ENCODE measurements around the gene NHLH2.

Gene NHLH2

DNA sequence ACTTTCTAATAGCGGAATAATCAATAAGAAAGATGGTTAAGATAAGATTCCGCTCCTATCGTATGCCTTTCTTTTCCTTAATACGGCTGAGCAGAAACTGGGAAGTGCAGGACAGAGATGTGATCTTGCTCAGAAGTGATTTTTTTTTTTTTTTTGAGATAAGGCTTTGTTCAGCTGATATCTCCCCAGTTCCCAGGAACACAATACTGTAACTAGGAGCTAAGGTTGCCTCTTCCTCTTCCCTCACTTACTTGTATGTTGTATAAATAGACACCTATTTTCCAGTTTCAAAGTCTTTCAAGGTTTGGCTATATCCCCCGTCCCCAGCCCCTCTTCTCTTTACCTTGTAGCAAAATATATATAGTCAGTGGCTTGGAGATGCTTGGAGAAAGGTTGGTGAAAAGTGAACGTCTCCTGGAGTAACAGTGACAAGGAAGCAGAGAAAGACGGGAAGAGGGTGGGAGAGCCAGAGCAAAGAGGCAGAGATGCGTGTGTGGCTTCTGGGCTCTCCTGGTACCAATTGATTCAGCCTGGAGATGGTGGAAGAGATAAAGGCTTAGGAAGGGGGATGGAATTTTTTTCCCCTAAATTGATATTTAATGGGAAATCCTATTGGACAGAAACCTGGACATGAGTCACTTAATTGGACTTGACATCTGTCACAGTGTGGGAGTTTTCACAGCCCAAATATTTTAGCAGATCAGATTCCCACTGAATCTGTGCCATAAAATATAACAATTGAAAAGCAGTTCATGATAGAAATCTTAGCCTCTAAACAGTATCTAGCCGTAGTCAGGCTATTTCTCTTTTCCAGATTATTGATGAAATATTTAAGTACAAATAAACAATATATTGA lies at the start of gene NHLH2:
Gene NHLH2 (minus strand): TSS at position 522 of the 856 bp plus-strand sequence. CDS start 2,754 bp downstream, outside the sequence.
- no peak for DNase-seq (ENCODE audit: low read depth in 1 of 2, low spot score in 1 of 2)

DNA sequence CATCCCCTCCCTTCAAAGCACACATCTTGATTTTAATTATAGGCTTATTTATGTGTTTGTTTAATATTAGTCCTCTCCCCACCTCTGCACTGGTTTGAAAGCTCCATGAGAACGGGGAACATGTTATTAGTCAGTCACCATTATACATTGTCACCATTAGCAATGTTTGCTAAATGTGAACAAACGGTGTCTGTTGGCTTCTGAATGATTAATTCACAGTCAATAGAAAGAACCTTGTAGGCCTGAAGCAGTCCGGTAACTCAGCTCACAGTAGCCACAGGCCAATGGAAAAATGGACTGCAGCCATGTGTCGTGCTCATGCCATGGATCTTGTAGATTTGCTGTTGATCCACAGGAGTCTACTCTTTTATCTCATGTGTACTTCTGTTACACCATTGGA lies 49.7 kb upstream of the NHLH2 start:
- DNase-seq (ENCODE audit: low read depth in 1 of 2, low spot score in 1 of 2): no peak

DNA sequence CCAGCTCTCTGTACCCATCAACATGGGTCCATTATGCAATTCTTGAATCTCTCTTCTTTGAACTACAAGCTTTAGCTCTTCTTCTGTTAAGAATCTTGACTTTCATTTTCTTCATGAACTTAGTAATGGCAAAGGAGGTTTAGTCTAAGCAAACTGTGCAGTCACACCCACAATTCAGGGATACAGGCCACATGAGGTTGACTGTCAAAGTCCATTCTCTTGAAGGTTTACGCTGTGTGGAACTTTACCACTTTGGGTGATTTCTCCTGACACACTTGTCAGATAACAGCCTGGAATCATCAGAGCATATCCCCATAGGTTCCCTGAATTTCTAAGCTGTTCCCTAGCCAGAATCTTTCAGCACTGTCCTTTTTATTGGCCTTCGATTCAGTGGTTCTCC lies 48.0 kb upstream of the NHLH2 start:
- no peak for DNase-seq (ENCODE audit: low read depth in 1 of 2, low spot score in 1 of 2)

DNA sequence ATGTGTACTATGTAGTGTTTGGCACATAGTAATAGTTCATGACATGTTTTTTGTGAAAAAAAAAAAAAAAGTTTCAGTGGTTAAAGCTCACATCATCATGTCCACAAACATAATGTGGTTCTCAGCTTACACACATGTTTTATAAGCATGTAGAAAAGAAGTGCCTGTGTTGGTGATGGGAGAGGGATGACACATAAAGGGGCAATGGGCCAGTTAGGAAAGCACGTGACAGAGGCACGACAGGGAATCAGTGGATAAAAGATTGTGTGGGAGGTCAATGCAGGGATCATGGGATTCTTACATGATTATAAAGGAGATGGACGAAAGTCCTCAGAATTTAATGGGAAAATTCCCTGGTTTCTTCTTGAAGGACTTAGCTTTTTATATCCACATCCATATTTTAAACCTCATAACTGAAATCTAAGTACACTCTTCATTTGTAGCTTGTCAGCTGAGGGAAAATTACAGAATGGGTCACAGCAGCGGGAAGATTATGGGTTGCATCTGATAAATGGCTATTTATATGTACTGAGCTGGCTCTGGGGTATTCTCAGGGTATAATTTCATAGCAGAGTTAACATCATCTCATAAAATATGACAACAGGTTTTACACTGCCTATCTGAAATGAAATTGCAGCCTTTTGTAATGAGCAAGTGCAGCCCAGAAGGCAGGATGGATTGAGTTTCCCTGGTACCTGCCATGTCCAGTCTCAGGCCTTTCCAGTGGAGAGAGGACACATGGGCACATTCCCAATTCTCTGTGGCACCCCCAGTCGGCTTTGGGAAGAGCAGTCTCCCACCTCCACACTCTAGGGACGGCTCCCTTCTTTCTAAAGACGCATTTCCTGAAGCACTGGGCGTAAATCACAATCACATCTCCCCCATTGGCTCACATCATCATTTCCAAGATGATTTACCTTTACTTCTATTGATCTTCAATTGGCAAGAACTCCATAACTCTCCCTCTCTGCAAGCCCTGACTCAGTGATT lies 42.3 kb upstream of the NHLH2 start:
- DNase-seq (ENCODE audit: low read depth in 1 of 2, low spot score in 1 of 2): no peak

DNA sequence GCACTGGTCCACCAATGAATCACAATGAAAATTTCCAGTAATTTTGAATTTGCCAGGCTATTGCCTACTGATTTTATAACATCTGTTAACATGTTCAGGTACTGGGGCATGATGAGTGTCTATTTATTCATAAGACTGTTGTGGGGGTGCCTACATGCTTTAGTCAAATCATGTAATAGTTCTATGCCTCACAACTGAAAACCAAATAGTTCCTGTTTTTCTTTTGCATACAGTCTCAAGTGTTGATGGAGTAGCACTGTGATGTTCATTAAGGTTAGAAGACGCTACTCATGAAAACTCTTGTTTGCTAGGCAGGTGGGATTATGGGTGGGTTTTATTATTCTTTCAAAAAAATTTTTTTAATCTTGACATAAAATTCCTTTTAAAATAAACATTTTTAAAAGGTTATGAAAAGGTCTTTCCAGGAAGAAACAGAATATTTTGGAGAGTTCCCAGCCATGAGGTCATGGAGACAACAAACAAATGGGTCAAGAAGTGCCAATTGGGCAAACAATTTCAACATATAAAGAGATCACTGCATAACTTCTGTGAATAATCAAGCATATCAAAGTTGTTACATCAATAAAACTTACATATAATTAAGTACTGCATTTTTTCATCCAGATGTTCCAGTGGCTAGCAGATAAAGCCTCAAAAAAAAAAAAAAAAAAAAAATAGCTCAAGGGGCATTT lies 40.2 kb upstream of the NHLH2 start:
- DNase-seq (ENCODE audit: low read depth in 1 of 2, low spot score in 1 of 2): no peak

DNA sequence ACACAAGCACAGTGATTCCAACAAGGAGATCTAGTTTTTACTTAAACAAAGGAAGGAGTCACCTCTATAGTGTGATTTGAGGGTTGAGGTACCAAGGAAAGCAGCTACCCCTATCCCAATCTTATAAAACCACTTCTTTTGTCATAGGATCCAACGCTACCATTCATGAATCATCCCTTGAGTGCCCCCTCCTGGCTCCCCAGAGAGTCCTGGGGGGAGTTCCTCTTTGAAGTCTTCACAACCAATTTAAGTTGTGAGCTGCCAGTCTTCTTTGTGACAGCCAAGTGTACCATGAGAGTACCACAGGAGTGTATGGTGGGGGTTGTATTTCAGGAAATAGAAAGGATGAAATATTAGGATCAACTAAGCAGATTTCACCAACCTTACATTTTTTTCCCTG lies 39.1 kb upstream of the NHLH2 start:
- no peak for DNase-seq (ENCODE audit: low read depth in 1 of 2, low spot score in 1 of 2)

DNA sequence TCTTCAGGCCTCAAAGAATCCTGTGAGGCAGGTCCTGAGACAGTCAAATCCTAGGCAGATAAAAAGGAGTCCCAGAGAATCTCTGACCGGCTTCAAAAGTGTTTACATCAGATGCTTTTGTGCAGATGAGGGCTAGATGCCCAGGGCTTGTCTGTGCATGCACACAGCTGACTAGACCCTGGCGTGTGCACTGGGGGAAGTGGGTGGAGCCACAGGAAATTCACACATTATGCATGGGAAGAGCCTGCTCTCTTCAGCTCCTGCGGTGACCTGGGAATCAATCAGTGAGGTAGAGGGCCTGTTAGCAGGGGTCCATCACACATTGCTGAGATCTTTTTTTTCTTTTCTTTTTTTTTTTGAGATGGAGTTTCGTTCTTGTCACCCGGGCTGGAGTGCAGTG lies 36.6 kb upstream of the NHLH2 start:
- DNase-seq (ENCODE audit: low read depth in 1 of 2, low spot score in 1 of 2): no peak

DNA sequence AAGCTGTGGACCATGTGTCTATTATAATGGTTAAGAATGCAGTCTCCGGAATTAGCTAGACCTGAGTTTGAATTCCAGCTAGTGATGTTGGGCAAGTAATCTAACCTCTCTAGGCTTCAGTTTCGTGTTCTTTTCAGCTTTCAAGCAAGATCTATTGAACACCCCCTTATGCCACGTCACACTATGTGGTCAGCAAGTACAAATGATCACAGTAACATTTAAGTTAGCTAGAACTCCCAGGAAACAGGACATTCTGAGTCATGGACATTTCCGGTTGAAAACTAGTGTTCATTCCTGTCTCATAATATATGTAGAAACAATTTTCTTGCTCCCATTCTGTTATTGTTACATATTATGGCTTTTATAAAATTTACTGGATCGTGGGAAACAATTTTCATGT lies 34.0 kb upstream of the NHLH2 start:
- DNase-seq (ENCODE audit: low read depth in 1 of 2, low spot score in 1 of 2): no peak

DNA sequence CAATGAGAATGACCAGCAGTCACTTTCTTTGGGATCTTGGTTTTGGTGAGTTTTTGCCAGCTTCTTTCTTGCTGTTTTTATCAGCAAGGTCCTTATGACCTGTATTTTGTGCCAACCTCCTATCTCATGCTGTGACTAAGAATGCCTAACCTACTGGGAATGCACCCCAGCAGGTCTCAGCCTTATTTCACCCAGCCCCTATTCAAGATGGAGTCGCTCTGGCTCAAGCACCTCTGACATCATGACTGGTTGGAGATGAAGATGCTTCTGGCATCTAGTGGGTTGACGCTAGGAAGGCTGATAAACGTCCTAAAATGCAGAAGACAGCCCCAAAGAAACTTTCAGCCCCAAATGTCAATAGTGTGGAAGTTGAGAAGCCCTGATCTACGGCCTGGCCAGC lies 33.6 kb upstream of the NHLH2 start:
- no peak for DNase-seq (ENCODE audit: low read depth in 1 of 2, low spot score in 1 of 2)

DNA sequence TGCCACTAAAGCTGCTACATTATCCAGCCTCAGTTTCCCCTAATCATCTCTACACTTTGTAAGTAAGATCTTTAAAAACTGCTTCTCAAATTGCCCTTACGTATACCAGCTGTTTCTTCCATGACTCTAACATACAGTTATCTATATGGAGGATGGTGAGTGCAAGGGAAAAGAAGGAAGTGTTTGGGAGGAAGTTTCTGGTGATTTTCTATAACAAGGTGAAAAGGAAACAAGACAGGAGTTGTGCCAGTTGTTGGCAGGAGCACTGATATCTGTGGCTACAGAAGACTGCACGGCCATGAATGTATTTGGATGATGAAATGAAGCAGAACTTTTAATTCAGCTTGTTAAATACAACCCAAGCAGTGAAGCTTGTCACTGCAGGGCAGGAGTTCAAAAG lies 32.3 kb upstream of the NHLH2 start:
- no peak for DNase-seq (ENCODE audit: low read depth in 1 of 2, low spot score in 1 of 2)

DNA sequence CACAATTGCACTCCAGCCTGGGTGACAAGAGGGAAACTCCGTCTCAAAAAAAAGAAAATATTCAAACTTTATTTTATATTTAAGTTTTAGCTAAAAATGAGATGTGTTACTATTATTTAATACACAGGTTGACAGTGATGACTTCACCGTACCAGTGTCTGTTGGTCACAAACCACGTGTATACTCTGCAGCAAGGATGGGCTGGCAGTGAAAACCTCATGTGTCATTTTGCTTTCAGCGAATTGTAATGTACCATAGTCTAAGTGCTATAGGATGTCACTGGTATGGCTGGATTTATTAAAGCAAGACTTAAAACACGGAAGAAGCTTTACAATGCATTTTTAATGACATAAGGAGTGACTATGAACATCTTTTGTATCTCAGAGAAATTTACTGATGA lies 28.1 kb upstream of the NHLH2 start:
- no peak for DNase-seq (ENCODE audit: low read depth in 1 of 2, low spot score in 1 of 2)

DNA sequence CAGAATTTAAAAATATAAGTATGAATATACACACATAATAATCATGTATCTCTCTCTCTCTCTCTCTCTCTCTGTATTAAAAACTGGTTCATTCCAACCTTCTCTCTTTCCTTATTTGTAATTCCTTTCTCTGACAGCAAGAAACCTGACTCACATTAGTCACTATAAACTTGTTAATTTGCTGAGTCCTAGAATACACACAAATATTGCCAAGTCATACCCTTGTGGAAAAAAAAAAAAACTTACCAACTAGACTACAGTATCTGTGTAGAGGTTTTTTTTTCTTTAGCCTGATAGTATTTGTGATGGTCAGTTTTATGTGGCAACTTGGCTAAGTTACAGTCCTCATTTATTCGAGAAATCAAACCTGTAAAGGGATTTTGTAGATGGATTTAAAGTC lies 26.3 kb upstream of the NHLH2 start:
- DNase-seq (ENCODE audit: low read depth in 1 of 2, low spot score in 1 of 2): no peak

DNA sequence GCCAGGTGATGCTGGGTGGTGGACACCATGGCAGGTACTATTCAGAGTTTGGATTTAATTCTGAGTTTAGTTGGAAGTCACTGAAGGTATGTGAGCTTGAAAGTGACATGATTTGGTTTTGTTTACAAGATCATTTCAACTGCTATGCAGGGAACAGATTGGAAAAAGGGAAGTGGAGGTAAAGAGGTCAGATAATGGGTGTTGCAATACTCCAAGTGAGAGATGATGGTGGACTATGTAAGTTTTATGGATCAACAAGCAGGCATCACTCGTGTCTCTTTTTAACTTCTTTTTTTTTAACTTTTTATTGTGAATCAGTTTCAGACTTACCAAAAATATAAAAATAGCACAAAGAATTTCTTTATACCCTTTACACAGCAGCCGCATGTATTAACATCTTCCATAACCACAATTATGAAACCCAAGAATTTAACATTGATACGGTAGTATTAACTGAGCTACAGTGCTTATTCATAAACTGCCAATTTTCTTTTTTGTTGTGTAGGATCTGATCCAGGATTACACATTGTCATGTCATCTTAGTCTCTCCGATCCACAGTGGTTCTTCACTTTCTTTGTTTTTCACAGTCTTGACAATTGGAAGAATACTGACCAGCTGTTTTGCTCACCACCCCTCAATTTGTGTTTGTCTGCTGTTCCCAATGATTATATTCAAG lies 24.9 kb upstream of the NHLH2 start:
- DNase-seq (ENCODE audit: low read depth in 1 of 2, low spot score in 1 of 2): no peak

DNA sequence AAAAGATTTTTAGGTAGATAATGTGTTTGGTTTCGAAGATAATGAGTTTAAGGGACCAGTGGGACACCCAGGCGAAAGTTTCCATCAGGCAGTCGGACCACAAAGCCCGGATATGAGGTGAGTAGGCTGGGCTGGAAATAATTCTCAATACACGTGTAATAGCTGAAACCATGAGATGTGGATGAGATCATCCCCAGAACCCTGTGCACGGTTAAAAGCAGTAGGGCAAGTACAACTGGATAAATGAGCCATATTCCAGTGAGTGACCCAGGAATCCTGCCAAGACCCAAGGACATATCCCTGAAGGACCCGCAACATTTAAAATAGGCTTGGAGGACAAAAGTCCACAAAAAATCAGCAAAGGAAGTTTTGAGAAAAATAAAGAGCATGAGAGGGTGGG lies 21.5 kb upstream of the NHLH2 start:
- DNase-seq (ENCODE audit: low read depth in 1 of 2, low spot score in 1 of 2): no peak

DNA sequence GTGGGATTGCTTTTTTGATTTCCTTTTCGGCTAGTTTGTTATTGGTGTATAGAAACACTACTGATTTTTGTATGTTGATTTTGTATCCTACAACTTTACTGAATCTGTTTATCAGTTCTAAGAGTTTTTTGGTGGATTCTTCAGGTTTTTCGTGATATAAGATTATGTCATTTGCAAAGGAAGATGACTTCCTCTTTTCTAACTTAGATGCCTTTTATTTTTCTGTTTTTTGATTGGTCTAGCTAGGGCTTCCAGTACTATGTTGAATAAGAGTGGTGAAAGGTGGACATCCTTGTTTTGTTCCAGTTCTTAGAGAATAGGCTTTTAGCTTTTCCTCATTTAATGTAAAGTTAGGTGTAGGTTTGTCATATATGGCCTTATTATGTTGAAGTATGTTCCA lies 13.1 kb upstream of the NHLH2 start:
- DNase-seq (ENCODE audit: low read depth in 1 of 2, low spot score in 1 of 2): no peak

DNA sequence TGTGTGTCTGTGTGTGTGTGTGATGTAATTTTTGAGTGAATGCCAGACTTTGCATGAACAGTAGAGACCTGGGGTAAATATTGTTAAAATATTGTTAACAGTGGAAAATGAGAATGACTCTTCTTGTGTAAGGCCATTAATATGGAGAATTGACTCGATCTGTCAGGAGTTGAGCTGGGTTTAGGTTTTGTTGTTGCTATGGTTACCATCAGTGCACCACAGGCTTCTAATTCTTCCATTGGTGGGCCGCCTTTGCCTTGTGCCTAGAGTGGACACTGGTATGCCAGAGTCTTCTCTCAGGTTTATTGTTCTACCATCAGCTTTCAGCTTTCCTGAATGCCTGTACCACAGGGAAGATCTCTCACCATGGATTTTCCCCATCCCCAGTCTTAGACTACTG lies 10.0 kb upstream of the NHLH2 start:
- no peak for DNase-seq (ENCODE audit: low read depth in 1 of 2, low spot score in 1 of 2)

DNA sequence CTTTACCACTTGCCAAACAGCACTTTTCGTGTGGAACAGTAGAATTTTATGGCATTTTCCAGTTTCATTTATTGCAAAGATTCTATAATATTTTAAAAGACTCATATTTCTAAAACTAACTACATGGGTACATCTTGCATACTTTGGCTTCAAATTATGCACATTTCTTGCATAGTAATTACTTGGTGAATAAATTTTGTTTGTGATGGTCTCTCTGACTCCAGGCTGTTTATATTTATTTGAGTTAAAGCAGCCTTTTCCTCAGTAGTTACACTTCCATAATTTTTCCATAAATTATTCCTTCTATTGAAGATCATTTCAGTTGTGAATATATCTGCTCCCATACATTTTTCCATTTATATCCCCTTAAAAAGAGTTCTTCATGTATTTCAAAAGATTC lies 6.9 kb upstream of the NHLH2 start:
- no peak for DNase-seq (ENCODE audit: low read depth in 1 of 2, low spot score in 1 of 2)

DNA sequence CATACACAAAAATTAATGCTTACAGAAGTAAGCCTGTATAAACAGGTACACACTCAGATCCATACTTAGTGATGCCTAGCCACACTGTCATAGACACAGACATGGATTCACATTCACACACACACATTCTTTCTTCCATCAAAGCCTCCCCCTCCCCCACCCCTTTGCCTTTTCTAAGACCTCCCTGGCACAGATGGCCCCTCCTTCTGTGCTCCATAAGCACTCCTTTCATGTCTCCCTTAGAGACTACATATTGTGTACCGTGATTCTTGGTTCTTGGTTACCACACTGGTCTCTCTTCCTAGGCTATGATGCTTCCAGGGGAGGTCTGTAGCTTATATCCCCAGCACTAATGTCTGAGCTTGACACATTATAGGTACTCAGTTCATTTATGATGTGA lies 2.0 kb upstream of the NHLH2 start:
- DNase-seq (ENCODE audit: low read depth in 1 of 2, low spot score in 1 of 2): no peak

DNA sequence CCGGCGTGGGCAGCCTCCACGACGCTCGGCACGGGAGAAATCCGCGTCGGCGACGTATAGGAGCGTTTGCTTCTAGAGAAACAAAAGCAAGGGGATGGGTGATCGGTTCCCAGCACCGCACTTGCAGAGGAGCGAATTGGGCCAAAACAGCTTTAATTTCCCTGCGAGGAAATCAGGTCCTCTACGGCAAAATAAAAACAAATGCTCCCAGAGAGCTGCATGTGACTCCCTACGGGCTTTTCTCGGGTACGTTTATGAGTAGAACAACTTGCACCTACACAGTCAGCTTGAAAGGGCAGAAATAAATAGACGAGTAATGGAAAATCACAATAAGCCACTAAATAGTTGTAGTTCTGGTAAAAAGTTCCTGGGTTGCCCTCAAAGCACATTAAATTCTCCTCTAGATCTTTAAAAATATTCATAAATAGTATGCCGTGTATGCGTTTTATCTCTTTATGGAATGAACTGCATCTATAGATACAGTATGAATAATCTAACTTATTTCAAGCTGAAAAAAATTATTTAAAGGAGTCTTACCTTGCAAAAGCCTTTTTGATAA lies 1.2 kb downstream of the NHLH2 start:
- DNase-seq (ENCODE audit: low read depth in 1 of 2, low spot score in 1 of 2): no peak

DNA sequence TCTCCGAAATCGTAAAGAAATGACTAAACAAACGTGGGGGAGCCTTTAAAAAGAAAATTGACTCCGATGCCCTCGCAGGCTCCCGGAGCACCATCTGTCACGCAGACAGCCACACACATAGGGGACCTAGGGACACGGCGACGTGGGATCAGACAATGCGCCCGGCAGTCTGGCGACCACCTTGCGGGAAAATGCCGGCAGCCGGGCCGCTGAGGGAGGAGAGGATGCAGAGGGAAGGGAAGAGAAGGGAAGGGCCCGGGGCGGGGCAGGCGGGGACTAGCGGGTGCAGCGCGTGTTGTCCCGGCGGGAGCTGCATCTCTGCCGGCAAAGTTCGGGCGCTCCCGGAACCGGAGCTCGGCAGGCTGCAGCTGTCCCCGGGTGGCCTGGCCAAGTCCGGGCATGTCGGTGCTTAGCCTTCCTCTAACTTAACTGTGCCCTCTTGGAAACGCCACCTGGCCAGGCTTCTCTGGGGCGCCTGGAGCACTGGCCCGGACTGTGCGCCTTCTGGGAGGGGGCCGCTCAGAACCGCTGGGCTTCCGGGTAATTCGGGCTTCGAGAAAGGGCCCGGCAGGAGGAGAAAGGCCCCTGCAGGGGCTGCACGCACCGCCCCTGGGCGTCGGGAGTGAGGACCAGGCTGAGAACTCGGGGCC lies 1.8 kb downstream of the NHLH2 start:
- no peak for DNase-seq (ENCODE audit: low read depth in 1 of 2, low spot score in 1 of 2)

Measured in activated CD4-positive, alpha-beta T cell treated with anti-CD3 and anti-CD28 coated beads, Interleukin-2, amount 50 U/mL, for 24 hours (primary cell).